T-helper 2 cell treated with Interferon-gamma antibody and Interleukin-4, amounts not matched to agents 100 ng/mL and 5 ng/mL, for 36 hours (primary cell): ENCODE measurements around the gene DCAF10. TPM values are rescaled to one million over a fixed set of nuclear protein-coding genes. Genes with fewer than 3 reads are reported as not detected.
"Not testable (repeated sequence)": the region's sequence is repeated elsewhere in the genome, so short reads cannot be mapped to it uniquely, and the experiment has no call there.

Source experiments
- intact Hi-C: fragments of 100-400 bp; cut with micrococcal nuclease; formaldehyde crosslinking; loops from one replicate; pipeline ENCODE4 v1.15.1; 2023
- total RNA-seq: library from RNA; stranded (reverse); gene quantifications from 2 replicates; pipeline ENCODE4 v1.2.3, GENCODE V29; 2022

DCAF10 gene
- total RNA-seq, 1 donor from 2014 or later: 16.7 TPM

DNA sequence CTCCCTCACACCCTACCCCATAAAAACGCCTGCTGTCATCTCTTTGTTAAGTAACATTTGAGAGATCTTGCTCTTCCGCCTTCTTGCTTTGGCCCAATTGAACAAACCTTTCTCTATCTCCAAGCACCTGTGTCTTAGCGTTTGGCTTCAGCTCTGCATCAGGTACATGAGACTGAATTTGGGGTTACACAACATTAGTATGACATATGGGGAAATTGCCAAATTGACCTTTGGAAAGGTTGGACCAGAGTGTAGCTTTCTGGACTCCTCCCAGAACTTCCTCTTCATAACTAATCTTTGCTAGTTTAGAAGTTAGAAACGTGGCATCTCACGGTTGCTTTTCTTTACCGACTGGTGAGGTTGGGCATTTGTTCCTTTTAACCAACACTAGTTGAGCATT lies 12.3 kb upstream of the DCAF10 start:
- intact Hi-C loops: loop anchor here (5.0 kb wide), 1 partner anchor 196 kb away; the partner anchor contains the start of gene TOMM5

DNA sequence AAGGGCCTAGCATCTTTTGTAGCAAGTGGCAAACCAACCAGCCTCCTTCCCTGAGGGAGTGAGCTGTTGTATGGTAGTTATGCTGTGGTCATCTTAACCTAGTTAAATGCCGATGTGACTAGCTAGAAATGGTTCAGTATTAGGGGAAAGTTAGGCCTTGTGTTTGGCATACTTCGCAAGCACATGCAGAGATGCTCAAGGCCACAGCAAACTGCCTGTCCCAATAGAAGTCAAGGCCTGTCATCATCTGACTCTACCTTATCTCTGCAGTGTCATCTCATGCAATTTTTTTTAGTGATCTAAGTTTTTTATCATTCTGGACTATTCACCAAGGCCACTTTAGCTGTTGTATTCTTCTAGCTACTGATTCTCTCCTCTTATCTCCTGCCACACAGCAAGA lies 10.5 kb upstream of the DCAF10 start:
- intact Hi-C loops: no loop called here

DNA sequence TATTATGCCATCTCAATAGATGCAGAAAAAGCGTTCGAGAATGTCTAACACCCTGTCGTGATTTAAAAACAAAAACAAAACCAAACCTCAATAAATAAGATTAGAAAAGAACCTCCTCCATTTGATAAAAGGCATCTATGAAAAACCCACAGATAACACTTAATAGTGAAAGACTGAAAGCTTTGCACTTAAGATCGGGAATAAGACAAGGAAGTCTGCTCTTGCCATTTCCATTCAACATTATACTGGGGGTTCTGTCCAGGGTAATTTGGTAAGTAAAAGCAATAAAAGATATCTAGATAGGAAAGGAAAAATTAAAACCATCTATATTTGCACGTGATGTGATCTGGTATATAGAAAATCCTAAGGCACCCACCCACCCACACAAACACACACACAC lies 8.5 kb upstream of the DCAF10 start:
- intact Hi-C loops: no loop called here

DNA sequence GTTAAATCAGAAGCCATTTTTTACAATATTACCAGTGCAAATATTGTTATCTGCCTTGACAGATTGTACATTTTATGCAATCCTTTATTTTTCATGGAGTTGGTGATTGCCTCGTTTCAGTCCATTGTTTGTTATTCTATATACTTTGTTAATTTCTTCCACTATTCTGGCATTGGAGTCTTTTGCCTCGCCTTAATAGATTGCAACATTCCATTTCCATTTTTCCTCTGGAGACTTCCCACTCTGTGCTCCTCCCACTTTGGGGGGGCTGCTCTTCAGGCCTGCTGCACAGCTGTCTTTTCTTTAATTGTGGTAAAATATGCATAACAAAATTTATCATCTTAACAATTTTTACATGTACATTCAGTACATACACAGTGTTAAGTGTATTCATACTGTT lies 4.4 kb upstream of the DCAF10 start:
- intact Hi-C loops: no loop called here

DNA sequence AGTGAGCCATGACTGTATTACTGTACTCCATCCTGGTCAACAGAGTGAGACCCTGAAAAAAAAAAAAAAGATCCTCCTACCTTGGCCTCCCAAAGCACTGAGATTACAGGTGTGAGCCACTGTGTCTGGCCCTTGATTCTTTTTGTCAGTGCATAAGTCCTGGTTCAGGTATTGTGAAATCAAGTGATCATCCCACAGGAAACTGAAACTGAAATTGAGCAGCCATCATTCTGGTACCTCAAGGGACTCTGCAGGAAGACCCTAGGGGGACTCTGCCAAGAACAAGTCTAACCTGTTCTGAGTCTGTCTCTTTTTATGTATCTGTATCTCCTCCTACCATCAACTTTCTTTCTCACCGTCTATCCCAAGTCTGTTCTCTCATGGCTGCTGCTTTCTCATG lies 1.9 kb upstream of the DCAF10 start:
- intact Hi-C loops: no loop called here

DNA sequence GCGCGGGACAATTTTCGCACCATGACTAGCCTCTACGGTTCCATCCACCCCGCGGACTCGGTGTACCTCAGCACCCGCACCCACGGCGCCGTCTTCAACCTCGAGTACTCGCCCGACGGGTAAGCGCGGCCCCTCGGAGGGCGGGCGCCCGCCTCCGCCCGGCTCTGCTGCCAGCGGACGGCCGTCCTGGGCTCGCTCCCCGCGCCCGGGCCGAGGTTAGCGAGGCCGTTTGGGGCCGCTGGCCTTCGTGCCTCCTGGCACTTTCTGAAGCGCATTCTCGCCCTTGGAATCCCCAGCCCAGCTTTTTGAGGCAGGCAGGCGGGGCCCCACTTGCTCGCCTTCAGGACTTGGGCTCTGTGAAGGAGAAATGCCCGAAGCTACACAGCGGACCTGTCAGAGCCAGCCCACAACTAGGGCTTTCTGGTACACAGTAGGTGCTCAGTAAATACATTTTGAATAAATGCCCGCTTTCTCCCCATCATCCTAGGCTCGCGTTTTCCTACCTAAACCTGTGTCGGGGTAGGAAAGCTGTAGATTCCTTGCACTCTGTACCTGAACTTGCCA lies 772 bp downstream of the DCAF10 start:
- intact Hi-C loops: loop anchor here (2.0 to 5.0 kb wide), 4 partner anchors 49 to 334 kb away; partner anchors contain the start of genes SHB, TRMT10B and ZBTB5

DNA sequence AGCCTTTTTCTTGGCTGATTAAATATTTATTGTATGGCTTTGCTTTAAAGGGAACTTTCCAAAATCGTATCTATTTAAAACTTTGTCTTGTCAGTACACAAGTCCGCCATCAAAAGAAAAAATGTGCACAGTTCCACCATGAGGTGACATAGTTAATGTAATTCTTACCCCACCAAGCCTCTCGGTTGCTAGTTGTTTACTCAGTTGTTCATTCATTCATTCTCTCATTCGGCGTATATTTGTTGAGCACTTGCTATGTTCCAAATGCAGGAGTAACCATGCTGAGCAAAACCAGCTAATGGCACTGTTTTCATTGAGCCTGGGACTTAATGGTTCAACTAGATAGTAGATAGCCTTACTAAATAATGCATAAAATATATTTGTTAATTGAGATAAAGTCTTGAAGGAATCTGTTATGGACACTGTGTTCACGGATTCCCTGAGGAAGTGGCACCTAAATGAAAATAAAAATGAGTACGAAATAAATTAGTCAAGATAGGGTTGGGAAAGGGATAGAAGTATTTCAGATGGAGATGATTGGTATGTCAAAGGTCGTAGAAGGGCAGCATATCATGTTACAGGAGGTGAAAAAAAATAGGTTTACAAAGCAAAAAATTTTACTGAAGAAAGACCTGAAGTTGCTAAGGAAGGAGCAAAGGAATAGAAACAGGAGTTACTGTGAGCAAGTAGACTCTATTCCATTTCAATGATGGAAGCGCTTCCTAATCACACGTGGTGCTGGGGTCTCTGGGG lies 1.5 kb downstream of the DCAF10 start:
- intact Hi-C loops: loop anchor here (2.0 to 5.0 kb wide), 4 partner anchors 49 to 335 kb away; partner anchors contain the start of genes SHB, TRMT10B and ZBTB5

DNA sequence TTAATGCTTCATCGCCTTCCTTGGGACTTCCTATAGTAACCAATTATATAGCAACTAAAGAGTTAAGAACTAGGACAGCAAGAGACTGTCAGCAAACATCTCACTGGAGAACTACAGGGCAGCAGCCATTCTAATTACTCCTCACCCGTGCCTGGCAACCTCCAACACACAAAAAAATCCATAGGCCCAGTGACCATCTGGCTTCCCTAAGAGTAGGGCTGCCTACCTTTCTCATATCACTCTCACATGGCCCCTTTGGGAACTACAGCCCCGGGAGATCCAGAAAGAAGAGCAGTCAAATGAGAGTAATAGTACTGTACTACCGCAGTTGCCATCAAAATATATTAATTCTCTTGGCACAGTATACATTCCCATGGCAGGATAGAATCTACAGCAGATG lies 5.7 kb downstream of the DCAF10 start:
- intact Hi-C loops: no loop called here

DNA sequence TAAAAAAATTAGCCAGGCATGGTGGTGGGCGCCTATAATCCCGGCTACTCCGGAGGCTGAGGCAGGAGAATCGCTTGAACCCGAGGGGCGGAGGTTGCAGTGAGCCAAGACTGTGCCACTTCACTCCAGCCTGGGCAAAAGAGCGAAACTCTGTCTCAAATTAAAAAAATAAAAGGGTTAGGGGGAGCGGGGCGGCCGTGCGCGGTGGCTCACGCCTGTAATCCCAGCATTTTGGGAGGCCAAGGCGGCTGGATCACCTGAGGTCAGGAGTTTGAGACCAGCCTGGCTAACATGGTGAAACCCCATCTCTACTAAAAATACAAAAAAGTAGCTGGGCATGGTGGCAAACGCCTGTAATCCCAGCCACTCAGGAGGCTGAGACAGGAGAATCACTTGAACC lies 9.1 kb downstream of the DCAF10 start:
- intact Hi-C loops: not testable (repeated sequence)

DNA sequence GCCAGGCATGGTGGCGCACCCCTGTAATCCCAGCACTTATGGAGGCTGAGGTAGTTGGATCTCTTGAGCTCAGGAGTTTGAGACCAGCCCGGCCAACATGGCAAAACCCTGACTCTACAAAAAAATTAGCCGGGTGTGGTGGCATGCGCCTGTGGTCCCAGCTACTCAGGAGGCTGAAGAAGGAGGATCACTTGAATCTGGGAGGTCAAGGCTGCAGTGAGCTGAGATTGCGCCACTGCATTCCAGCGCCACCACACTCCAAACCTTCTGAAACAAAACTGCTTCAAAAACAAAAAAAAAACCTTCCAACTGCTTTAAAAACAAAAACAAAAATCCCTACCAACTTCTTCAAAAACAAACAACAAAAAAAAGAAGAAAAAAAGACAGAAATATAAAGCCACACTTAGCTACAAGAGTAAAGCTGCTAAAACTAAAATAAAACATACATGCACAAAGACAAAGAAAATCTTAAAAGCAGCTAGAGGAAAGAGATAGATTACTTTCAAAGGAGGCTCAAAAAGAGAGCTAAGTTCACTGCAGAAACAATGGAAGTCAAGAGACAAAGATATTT lies 11.4 kb downstream of the DCAF10 start:
- intact Hi-C loops: no loop called here

DNA sequence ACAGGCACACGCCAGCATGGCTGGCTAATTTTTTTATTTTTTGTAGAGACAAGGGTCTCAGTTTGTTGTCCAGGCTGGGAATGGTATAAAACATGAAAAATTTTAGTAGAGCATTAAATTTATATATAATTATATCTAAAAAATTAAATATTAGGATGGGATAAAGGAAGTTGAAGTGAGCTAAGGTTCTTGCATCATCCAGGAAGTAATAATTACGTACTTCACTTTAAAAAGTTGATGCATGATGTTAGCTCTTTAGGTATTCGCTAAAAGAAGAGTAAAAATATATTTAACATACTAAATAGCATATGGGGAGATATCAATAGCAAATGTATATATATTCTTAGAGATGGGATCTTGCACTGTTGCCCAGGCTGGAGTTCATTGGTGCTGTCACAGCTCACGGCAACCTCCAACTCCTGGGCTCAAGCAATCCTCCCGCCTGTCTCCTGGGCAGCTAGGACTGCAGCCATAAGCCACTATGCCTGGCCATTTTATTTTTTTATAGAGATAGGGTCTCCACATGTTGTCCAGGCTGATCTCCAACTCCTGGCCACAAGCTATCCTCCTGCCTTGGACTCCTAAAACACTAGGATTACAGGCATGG lies 12.3 kb downstream of the DCAF10 start:
- intact Hi-C loops: no loop called here

DNA sequence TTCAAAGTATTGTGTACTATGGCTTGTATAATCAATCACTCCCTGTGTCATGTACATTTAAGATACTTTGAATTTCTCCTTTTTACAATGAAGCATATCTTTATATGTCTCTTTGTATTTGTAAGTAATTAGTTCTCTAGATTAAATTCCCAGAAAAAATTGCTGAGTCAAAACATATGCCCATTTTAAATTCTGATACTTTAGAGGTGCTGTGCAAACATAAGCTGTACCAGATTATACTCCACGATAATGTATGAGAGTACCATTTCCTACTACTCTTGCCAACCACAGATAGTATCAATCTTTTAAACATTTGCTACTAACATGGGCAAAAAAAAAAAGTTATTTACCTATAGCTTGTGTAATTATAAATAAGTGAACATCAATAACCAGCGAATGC lies 18.3 kb downstream of the DCAF10 start:
- intact Hi-C loops: no loop called here

DNA sequence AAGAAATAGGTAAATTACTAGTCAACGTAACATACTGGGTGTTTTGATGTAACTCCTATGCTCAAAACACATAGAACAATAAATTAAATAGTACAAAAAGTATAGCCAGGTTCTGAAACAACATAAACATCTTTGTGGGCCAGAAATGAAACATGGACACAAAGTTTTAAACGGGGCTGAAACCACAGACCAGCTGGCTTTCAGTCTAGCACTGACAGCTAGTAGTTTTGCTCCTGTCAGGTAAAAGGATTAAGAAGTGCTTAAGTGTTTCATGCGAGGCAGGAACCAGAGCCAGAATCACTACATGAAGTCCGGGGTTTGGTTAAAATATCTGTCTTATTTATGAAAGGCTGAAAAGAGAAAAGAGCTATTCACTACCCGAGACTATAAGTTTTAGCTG lies 19.5 kb downstream of the DCAF10 start:
- intact Hi-C loops: no loop called here

DNA sequence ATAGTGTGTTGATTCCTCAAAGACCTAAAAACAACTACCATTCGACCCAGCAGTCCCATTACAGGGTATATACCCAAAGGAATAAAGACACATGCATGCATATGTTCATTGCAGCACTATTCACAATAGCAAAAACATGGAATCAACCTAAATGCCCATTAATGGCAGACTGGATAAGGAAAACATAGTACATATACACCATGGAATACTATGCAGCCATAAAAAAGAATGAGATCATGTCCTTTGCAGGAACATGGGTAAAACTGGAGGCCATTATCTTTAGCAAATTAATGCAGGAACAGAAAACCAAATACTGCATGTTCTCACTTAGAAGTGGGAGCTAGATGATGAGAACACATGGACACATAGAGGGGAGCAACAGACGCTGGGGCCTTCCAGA lies 24.6 kb downstream of the DCAF10 start:
- intact Hi-C loops: not testable (repeated sequence)

DNA sequence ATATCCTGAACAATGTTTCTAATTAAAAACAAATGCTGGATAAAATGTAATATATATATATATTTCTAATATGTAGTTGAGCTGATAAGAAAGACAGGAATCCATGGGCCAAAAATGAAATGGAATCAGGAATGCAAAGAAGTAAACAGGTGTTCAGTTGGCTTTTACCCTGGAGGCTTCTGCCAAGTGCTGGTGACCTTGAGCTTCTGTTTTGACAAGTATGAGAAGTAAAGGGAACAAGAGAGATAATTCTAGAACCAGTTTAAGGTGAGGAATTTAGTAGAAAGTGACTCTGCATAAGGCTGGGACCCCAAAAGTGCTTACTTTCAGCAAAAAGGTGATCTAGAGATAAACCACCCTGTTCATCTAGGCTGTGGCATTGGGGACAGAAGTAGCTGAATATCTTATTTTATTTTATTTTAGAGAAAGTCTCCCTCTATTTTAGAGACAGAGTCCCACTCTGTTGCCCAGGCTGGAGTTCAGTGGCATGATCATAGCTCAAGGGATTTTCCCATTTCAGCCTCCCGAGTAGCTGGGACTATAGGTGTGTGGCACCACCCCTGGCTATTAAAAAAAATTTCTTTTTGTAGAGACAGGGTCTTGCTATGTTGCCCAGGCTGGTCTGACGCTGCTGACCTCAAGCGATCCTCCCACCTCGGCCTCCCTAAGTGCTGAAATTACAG lies 27.0 kb downstream of the DCAF10 start:
- intact Hi-C loops: no loop called here

DNA sequence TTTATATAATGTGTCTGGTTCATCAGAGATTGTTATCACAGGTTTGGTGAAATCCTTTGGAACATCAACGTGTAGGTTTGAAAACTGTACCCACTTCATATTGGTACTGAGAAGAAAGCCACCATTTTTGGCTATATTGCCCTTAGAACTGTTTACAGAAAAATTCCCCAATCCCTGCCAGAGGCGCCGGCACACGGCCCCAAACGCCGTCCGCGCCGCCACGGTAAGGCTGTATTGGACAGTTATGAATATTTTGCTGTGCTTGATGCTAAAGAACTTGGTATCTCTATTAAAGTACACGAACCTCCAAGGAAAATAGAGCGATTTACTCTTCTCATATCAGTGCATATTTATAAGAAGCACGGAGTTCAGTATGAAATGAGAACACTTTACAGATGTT lies 35.2 kb downstream of the DCAF10 start:
- intact Hi-C loops: no loop called here

DNA sequence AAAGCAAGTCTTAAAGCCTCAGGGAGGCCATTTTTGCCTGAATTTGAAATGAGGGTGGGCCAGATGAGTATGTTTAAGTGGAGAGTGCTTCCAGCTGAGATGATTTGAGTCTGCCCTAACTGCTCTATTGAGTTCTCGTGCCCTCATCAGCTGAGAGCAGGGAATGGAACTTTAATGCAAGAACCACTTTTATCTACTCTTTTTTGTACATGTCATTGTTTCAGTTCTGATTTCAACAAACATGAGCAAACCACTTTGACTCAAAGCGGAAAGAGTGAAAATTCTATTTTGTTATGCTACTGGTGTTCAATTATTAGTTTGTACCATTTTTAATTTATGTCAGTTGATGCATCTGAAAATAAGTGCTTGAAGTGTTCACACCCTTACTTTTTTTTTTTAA lies 35.8 kb downstream of the DCAF10 start:
- intact Hi-C loops: no loop called here

DNA sequence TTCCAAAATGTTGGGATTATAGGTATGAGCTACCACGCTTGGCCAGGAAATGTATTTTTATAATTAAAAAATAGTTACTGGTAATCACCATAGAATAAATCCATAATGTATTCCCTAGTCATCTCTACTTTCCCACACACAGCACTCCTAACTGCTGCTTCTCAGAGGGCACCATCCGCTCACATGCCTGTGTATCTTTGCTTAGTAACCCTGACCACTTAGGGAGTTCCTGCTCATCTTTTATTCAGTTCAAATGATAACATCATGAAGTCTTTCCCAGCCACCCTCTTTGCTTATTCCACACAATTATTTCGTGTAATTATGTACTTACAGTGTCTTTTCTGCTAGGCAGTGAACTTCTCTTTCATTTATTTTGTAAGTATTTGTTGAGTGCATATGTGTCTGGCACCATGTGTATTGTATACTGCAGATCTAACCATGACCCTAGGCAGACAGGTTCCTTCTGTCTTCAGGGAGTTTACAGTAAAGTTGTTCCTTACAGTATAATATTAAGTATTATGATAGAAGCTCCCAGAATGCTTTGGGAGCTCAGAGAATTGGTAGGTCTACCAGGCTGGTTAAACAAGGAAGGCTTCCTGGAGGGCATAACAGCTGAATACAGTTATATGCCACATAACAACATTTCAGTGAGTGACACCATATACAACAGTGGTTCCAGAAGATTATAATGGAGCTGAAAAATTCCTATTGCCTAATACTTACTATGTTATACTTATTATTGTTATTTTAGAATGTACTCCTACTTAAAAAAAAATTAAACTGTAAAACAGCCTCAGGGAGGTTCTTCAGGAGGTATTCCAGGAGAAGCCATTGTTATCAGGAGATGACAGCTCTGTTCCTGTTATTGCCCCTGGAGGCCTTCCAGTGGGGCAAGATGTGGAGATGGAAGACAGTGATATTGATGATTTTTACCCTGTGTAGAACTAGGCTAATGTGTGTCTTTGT lies 39.2 kb downstream of the DCAF10 start:
- intact Hi-C loops: no loop called here

DNA sequence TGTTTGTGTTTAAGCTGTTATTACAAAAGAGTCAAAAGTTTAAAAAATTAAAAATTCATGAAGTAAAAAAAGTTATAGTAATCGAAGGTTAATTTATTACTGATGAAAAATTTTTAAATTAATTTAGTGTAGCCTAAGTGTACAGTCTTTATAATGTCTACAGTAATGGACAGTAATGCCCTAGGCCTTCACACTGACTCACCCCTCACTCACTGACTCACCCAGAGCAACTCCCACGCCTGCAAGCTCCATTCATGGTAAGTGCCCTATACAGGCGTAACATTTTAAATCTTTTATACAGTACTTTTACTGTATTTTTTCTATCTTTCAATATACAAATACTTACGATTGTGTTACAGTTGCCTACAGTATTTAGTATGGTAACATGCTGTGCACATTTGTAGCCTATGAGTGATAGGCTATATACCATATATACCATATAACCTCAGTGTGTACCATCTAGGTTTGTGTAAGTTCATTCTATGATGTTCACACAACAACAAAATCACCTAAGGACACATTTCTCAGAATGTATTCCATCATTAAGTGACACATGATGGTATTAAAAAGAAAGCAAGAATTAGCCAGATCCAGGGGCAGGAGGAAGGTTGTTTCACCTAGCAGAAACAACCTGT lies 40.1 kb downstream of the DCAF10 start:
- intact Hi-C loops: no loop called here

DNA sequence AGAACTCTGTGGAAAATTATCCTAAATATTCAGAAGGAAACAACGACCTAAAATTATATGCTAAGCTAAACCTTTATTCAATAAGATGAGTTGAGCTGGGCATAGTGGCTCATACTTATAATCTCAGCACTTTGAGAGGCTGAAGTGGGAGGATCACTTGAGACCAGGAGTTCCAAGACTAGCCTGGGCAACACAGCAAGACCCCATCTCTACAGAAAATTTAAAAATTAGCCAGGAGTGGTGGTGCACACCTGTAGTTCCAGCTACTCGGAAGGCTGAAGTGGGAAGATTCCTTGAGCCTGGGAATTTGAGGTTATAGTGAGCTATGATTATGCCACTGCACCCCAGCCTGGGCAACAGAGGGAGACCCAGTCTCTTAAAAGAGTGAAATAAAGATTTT lies 51.6 kb downstream of the DCAF10 start:
- intact Hi-C loops: no loop called here
